Activated CD8-positive, alpha-beta memory T cell treated with anti-CD3 and anti-CD28 coated beads for 1 hour (primary cell): ENCODE results near the gene FARSA.
"Not testable (repeated sequence)": the region's sequence is repeated elsewhere in the genome, so short reads cannot be mapped to it uniquely, and the experiment has no call there.

ENCODE experiments used
- DNase-seq, 2 donors: peaks; one replicate each; pipeline ENCODE4 v3.0.0-alpha.2; 2020; ENCODE audit warnings: low read depth in 1 of 2; ENCODE audit errors: extremely low read depth in 1 of 2

FARSA gene

DNA sequence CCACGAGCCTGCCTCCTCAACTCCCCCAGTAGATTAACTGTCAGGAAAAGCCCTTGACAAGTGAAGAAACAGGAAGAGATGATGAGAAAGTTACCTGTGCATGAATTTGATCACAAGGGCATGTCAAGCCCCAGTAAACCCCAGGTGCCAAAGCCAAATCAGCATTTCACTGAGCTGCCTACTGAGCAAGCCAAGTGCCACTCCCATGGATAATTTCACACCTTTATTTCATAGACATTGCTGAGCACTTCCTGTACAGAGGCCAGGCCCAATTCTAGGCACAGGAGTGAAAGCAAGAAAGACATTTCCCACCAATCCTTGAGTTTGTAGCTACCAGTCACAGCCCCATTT lies 21.1 kb upstream of the FARSA start:
- DNase-seq, result no peak

DNA sequence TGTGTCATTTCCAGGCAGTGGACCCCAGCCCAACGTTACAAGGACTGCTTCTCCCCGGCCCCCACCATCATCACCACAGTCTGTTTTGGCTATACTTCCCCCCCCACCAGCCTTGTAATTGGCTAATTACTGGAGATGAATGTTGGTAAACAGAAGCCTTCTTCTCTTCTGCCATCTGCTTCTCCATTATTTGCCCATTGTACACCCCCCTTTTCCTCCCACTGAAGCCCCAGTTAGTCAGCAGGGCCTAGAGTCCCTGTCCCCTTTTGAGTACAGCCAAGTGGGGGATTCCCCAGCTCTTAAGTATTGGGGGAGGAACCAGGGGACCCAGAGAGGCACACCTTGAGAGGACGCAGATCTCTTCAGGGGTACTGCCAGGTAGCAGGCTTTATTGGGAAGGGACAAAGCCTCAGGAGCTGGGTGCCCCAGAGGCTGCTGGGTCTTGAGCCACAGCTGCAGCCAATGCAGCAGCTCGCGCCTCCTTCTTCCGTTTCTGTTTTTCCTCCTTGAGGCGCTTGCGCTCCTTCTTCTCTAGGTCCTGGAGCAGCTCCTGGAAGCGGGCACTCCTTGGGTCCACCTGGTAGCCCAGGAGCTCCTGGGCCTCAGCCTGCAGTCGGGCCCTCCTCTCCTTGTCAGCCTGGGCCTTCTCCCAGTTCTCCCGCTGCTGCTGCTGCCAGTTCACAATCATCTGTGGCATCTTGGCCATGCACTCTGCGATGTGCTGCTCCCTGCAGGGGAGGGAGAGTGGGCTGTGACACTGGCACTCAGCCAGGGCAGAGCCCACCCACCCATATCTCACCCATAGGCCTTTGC lies 20.5 kb upstream of the FARSA start:
- no peak for DNase-seq

DNA sequence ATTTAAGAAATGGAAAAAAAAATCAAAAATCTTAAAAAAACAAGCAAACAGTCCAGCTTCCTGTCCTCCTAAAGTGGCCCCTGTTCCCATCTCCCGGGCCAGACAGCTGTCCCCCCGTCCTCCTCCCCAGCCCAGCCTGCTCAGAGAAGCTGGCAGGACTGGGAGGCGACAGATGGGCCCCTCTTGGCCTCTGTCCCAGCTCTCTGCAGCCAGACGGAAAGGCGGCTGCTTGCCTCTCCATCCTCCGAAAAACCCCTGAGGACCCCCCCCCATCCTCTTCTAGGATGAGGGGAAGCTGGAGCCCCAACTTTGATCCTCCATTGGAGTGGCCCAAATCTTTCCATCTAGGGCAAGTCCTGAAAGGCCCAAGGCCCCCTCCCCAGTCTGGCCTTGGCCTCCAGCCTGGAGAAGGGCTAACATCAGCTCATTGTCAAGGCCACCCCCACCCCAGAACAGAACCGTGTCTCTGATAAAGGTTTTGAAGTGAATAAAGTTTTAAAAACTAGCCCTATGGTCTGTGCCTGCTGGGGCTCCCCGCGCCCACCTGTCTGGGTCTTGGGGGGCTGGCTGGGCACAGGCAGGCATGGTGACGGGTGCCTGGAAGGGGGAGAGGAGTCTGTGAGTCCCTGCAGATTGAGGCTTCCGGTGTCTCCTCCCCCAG lies 19.8 kb upstream of the FARSA start:
- DNase-seq, result no peak

DNA sequence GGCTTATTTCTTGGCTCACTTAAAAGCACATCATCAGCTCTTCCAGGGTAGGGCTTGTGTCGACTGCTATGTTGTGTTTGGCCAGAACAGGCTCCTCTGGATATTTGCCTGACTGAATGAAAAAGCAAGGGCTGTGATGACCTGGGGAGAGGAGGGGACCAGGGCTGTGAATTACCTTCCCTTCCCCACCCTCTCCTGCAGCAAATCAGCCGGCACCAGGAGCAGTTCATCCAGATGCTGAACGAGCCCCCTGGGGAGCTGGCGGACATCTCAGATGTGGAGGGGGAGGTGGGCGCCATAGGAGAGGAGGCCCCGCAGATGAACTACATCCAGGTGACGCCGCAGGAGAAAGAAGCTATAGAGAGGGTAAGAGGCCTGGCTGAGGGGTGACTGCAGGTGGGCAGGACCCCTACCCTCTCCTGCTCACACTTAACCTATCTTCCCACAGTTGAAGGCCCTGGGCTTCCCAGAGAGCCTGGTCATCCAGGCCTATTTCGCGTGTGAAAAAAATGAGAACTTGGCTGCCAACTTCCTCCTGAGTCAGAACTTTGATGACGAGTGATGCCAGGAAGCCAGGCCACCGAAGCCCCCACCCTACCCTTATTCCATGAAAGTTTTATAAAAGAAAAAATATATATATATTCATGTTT lies 19.1 kb upstream of the FARSA start:
- DNase-seq, result no peak

DNA sequence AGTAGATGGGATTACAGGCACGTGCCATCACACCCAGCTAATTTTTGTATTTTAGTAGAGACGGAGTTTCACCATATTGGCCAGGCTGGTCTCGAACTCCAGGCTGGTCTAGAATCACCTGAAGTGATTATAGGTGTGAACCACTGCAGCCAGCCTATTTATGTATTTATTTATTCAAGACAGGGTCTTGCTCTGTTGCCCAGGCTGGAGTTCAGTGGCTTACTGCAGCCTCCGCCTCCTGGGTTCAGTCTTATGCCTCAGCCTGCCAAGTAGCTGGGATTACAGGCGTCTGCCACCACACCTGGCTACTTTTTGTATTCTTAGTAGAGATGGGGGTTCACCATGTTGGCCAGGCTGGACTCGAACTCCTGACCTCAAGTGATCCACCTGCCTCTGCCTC lies 18.5 kb upstream of the FARSA start:
- not testable (repeated sequence) for DNase-seq

DNA sequence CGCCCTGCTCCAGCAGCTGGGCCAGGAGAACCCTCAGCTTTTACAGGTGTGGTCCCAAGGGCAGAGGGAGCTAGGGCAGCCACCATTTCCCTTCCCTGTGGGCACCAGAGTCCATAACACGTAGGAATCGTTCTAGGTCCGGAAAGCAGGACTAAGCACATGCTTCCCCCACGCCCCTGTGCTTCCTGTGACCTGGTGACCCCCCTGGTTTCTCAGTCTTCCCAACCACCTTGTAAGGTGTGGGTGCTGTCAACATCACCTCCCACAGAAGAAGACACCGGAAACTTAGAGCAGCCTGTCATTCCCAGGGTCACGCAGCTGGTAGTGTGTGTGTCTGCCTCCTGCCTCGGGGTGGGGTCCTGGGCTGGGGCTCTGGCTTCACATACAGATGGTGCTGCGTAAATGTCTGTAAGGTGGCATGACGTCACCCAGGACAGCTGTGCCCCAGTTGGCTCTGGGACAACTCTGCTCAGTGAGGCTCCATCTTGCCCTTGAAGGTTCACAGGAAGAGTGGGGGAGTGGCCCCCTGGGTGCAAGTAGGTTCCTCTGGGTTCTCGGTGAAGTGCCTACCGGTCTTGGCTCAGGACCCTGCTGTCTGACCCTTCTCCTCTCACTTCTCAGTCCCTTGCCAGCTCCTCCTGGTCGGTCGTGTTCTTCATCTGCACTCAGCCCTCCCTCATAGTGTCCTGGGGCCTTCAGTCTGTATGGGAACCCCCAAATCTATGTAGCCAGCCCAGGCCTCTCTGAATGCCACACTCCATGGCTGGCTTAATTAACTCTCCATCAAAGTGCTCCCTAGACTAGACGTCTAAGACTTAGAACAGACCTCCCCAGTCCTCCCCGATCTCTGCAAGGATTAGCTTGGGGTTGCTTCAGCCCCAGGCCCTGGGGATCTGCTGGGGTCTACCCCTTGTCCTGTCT lies 16.1 kb upstream of the FARSA start:
- no peak for DNase-seq

DNA sequence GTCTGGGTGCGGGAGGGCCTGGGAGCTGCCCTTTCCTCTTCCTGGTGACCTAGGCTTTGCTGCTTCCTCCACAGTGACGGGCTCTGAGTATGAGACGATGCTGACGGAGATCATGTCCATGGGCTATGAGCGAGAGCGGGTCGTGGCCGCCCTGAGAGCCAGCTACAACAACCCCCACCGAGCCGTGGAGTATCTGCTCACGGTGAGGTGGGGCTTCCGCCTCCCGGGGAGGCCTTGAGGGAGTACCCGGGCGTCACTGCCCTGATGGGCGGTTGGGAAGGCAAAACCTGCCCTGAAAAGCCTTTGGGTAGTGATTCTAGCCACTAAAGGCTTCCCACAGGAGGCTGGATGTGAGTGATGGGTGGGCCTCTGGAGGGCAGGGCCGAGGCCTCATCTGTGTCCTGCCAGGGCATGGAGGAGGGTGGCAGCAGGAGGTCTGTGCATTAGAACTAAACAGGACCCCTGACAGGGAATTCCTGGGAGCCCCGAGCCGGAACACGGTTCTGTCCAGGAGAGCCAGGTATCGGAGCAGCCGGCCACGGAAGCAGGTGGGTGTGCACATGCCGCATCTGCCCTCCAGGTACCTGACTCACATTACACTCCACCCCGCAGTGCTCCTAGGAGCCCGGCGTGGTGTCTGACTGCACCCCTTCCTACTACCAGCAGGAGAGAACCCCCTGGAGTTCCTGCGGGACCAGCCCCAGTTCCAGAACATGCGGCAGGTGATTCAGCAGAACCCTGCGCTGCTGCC lies 15.3 kb upstream of the FARSA start:
- no peak for DNase-seq

DNA sequence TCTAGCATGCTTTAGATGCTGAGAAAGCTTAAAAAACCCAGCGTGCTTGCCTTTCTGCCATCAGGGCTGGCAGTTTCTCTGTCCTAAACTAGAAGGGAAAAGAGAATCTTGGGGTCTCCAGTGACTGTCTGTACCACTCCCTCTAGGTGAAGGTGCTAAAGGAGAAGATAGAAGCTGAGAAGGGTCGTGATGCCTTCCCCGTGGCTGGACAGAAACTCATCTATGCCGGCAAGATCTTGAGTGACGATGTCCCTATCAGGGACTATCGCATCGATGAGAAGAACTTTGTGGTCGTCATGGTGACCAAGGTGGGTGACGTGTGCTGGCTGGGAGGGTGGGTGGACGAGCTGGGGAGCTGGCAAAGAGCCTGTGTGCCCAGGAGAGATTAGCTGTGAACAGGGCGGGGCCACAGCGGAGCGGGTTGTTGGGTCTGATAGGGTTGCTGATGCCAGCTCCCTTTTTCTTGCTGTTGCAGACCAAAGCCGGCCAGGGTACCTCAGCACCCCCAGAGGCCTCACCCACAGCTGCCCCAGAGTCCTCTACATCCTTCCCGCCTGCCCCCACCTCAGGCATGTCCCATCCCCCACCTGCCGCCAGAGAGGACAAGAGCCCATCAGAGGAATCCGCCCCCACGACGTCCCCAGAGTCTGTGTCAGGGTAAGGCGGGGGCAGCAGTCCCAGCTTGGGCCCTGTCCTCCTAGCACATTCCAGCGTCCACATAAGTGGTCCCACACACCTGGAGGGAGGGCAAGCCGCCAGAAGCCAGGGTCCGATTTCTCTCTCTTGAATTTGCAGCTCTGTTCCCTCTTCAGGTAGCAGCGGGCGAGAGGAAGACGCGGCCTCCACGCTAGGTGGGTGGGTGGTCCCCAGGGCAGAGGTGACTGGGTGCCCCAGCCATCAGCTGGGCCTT lies 14.4 kb upstream of the FARSA start:
- DNase-seq, result no peak

DNA sequence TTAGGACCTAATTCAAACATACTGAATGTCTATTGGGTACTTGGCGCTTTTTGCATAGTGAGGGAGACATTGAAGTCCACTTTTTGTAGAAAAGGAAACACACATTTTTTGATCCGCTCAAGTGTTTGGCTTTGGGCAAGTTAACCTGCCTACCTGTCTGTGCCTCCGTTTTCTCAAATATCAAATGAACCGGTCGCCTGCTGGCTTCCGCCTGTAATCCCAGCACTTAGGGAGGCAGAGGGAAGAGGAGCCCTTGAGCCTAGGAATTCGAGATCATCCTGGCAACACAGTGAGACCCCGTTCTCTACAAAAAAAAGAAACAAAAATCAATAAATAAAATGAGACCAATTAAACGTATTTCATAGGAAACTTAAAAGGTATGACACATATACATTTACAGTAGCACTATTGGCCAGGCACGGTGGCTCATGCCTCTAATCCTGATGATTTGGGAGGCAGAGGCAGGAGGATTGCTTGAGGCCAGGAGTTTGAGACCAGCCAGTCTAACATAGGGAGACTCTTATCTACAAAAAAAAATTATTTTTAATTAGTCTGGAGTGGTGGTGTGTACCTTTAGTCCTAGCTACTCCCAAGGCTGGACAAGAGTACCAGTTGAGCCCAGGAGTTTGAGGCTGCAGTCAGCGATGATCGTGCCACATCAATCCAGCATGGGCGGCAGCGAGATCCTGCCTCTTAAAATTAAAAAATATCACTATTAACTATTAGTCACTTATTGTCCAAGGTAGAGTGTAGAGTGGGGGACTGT lies 13.4 kb upstream of the FARSA start:
- no peak for DNase-seq

DNA sequence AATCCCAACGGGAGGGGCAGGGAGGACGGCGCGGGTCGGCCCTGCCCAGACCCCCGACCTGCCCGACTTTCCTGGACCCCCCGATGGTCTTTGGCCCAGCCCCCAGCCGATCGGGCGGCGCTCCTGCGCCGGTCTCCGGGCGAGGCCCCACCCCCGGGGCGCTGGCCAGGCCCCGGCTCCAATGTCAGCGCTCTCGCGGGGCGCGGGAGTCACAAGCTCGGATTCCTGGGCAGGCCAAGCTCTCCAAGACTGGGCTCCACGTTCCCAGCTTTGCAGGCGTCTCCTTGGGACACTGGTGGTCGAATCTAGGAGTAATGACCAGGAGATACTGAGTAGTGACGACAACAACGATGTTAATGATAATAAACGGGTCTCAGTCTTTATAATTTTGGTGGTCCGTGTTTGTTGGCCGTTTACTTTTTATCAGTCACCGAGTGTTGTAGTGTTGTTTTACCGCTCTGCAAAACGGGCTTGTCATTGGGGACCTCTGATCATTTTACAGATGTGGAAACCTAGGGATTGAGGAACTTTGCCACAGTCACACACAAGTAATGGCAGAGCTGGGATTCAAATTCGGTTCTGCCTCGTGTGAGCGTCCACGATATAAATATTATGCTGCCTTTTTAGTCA lies 12.7 kb upstream of the FARSA start:
- peak in 1 of 2 donors; percentile 35 for DNase-seq

DNA sequence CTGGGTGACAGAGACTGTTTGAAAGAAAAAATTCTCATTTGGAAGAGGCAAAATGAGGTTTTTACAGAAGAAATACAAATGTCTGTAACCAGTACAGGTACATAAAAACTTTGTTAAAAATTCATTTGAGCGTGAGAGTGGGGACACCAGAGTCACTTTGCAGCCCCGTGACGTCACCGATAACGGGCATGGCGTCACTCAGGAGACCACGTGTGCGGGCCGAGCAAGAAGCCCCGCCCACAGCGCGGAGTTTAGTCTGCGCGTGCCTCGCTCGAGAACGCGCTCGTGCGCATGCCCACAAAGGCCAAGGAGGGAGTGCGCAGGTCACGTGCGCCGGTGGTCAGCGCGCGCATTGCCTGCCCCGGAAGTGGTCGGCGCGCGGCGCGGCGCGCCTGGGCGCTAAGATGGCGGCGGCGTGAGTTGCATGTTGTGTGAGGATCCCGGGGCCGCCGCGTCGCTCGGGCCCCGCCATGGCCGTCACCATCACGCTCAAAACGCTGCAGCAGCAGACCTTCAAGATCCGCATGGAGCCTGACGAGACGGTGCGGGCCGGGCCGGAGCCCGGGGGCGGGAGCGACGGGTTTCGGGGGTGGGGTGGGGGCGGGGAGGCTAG lies 12.1 kb upstream of the FARSA start, which contains the start of gene RAD23A:
TSS of gene RAD23A (plus strand) at position 384 of the 613 bp plus-strand sequence. CDS start at position 471, 87 bp downstream.
- DNase-seq, result peak; percentile 96 to 98

DNA sequence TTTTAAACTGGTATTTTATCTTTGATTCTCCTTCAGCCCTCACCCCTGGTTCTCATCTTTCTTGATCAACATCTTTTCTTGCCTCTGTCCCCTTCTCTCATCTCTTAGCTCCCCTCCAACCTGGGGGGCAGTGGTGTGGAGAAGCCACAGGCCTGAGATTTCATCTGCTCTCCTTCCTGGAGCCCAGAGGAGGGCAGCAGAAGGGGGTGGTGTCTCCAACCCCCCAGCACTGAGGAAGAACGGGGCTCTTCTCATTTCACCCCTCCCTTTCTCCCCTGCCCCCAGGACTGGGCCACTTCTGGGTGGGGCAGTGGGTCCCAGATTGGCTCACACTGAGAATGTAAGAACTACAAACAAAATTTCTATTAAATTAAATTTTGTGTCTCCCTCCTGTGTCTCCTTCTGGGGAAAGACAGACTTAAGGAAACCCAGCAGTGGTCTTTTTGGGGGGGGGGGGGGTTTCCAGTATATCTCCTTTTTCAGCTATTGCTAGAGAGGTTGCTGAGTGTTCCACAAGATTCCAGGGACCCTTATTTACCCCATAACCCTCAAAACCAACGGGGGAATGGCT lies 10.7 kb upstream of the FARSA start:
- no peak for DNase-seq

DNA sequence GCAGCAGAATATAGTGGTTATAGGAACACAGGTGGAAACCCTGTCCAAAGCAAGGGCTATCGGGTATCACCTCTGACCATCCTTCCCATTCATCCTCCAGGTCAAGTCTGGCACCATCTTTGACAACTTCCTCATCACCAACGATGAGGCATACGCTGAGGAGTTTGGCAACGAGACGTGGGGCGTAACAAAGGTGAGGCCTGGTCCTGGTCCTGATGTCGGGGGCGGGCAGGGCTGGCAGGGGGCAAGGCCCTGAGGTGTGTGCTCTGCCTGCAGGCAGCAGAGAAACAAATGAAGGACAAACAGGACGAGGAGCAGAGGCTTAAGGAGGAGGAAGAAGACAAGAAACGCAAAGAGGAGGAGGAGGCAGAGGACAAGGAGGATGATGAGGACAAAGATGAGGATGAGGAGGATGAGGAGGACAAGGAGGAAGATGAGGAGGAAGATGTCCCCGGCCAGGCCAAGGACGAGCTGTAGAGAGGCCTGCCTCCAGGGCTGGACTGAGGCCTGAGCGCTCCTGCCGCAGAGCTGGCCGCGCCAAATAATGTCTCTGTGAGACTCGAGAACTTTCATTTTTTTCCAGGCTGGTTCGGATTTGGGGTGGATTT lies 10.0 kb upstream of the FARSA start:
- no peak for DNase-seq

DNA sequence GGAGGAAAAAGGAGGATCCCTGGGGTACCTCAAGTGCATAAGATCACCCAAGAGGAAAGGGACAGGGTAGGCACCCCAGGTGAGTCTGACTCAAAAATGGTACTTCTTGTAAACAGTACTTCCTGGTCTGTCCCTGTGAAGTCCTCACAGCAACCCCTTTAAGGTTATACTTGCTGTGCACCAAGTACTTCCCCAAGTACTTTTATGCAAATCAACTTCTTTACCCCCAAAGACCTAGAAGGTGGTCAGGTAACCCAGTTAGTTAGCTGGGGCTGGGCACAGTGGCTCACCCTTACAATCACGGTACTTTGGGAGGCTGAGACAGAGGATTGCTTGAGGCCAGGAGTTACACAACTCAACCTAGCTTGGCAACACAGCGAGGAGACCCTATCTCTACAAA lies 7.4 kb upstream of the FARSA start:
- no peak for DNase-seq

DNA sequence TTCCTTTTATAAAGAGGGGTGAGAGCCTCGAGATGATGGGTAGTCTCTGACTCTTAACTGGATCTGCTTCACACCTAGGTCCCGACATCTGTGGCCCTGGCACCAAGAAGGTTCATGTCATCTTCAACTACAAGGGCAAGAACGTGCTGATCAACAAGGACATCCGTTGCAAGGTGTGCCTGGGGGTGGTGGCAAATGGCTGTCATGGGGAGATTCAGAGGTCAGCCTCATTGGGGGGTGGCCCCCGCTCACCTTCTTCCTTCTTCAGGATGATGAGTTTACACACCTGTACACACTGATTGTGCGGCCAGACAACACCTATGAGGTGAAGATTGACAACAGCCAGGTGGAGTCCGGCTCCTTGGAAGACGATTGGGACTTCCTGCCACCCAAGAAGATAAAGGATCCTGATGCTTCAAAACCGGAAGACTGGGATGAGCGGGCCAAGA lies 6.5 kb upstream of the FARSA start:
- no peak for DNase-seq

DNA sequence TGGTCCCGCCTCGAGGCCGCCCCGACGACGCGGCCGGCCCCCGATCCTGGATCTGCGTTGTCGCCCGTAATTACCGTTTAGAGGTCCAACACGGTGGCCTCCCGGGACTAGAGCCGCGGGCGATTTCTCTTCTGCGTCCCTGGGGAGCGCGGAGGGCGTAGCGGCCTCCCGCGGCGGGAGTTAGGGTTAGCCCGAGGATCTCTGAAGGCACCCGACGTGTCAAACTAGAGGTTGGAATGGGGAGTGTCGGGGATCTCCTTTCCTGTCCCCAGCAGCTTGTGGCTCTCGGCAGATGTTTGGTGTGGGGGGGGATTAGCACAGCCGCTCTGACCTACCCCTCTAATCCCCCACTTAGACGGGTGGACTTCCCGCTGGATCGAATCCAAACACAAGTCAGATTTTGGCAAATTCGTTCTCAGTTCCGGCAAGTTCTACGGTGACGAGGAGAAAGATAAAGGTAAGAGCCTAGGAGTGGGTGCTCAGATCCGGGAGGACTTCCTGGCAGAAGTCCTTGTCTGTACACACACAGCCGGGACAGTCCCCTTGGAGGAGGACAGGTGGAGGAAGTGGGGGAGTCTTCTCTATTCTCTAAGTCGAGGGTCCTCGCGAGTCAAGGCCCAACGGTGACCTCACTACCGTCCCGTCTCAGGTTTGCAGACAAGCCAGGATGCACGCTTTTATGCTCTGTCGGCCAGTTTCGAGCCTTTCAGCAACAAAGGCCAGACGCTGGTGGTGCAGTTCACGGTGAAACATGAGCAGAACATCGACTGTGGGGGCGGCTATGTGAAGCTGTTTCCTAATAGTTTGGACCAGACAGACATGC lies 5.5 kb upstream of the FARSA start:
- DNase-seq, result no peak
